Measurements from ENCODE around the gene MPP4.

MPP4 gene

DNA sequence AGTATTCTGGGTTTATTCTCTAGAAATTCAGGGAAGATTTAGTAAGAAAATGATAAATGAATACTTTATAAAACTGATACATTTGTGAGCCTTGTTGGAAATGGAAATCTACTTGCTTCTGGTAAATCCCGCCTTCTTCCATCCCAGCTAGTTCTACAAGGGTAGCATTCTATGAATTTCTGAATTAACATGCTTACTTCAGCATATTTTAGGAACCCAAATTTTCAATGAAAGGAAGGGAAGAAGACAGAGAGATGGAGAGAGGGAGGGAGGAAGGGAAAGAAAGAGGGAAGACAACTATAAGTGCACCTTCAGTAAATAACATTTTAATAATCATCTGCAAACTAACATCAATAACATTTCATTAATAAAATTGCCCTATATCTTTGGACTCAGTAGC lies 28.6 kb downstream of the MPP4 start:
- H3K27ac ChIP-seq (ENCODE audit: low read depth, low read length), result no peak overlapping the region
- H3K27me3 ChIP-seq (ENCODE audit: control insufficient read depth, insufficient read depth, low read length), result no peaks in the 10 kb centered on the region
- H3K36me3 ChIP-seq (ENCODE audit: control insufficient read depth, insufficient read depth, low read length), result no peaks in the 10 kb centered on the region
- H3K9ac ChIP-seq (ENCODE audit: low read length), result no peak overlapping the region
- no peak overlapping the region for H3K4me3 ChIP-seq (ENCODE audit: low read length)
- no peaks in the 10 kb centered on the region for H3K4me1 ChIP-seq (ENCODE audit: control insufficient read depth, insufficient read depth, low read length)

DNA sequence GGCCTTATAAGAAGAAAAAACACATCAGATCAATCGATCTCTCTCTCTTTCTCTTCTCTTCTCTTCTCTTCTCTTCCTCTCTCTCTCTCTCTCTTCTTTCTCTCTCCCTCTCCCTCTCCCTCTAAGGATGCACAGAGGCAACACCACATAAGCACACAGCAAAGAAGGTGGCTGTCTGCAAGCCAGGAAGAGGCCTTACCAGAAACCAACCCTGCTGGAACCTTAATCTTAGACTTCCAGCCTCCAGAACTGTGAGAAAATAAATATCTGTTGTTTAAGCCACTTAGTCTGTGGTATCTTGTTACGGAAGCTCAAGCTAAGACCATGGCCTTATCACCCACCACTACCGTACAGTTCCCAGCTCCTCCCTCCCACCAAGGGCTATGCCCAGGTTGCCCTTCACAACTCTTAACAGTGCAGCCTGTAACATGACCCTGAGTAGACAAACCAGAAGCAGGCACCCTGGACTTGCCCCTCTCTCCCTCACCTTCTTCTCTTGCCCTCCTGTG lies 30.0 kb downstream of the MPP4 start:
- Histone ChIP-seq H3K4me3 (ENCODE audit: low read length) (no peak overlapping the region), H3K4me1 (ENCODE audit: control insufficient read depth, insufficient read depth, low read length) (no peaks in the 10 kb centered on the region), H3K27ac (ENCODE audit: low read depth, low read length) (no peak overlapping the region), H3K9ac (ENCODE audit: low read length) (no peak overlapping the region), H3K36me3 (ENCODE audit: control insufficient read depth, insufficient read depth, low read length) (no peaks in the 10 kb centered on the region), H3K27me3 (ENCODE audit: control insufficient read depth, insufficient read depth, low read length) (no peaks in the 10 kb centered on the region)

DNA sequence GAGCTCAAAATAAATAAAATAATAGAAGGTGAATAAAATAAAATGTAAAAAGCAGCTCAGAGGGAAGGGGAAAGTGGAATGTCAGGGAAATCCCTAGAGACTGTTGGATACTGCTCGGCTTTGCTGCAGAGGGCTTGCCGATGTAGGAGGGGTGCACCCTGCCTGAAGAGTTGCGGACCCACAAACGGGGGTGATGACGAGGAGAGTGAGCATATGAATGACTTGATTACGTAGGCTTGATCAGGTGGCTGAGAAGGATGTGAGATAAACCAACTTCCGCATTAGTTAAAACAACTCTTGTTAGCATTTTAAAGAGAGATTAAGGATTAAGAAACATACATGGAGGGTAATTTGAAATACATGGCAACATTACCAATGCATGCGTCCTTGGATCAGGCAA lies 34.1 kb downstream of the MPP4 start:
- Histone ChIP-seq H3K4me1 (ENCODE audit: control insufficient read depth, insufficient read depth, low read length) (no peaks in the 10 kb centered on the region), H3K9ac (ENCODE audit: low read length) (no peak overlapping the region), H3K27me3 (ENCODE audit: control insufficient read depth, insufficient read depth, low read length) (no peaks in the 10 kb centered on the region), H3K27ac (ENCODE audit: low read depth, low read length) (no peak overlapping the region), H3K4me3 (ENCODE audit: low read length) (no peak overlapping the region), H3K36me3 (ENCODE audit: control insufficient read depth, insufficient read depth, low read length) (no peaks in the 10 kb centered on the region)

DNA sequence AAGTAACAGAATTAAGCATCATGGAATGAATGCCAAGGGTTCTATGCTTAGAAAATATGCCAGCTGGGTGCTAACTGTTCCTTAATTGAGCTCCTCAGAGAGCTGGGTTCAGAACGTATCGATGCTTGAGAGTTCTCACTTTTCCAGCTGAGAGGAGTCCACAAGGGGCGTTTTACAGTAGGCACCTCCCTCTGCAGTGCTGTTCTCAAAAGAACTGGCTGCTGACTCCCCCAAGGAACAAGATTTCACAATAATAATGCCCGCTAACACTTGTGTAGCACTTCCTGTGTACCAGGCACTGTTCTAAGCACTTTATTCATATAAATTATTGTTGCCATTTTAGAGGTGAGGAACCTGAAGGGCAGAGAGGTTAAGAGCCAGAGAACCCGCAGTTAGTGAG lies 37.1 kb downstream of the MPP4 start:
- Histone ChIP-seq H3K27me3 (ENCODE audit: control insufficient read depth, insufficient read depth, low read length) (no peaks in the 10 kb centered on the region), H3K4me1 (ENCODE audit: control insufficient read depth, insufficient read depth, low read length) (no peaks in the 10 kb centered on the region), H3K4me3 (ENCODE audit: low read length) (no peak overlapping the region), H3K9ac (ENCODE audit: low read length) (no peak overlapping the region), H3K36me3 (ENCODE audit: control insufficient read depth, insufficient read depth, low read length) (no peaks in the 10 kb centered on the region), H3K27ac (ENCODE audit: low read depth, low read length) (no peak overlapping the region)

DNA sequence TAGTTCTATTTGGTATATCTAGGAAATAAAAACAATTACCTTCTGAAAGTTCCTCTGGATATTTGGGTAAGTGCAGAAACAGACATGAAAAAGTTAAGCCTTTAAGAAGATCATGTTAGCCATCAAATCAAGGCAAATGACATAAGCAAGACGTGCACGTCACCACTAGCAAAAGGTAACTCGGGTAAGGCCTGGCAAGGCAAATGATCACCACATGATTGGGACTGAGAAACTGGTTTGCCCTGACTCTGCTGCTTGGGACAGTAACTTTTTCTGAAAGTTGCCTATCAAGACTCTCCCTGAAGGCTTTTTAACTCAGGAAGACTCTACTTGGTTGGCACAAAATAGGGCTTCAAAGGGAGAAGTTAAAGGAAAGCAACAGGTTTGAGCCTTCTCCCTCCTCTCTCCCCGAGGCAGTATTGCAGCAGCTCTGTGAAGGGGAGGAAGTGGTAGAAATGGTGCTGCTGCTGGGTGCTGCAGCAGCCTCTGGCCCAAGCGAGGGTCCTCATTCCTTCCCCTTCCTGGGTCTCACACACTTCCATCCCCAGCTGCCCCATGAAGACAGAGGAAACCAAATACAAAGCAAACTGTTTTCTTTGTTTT lies 38.0 kb downstream of the MPP4 start:
- H3K4me3 ChIP-seq (ENCODE audit: low read length), result no peak overlapping the region
- H3K36me3 ChIP-seq (ENCODE audit: control insufficient read depth, insufficient read depth, low read length), result no peaks in the 10 kb centered on the region
- H3K27ac ChIP-seq (ENCODE audit: low read depth, low read length), result no peak overlapping the region
- H3K9ac ChIP-seq (ENCODE audit: low read length), result no peak overlapping the region
- no peaks in the 10 kb centered on the region for H3K27me3 ChIP-seq (ENCODE audit: control insufficient read depth, insufficient read depth, low read length)
- no peaks in the 10 kb centered on the region for H3K4me1 ChIP-seq (ENCODE audit: control insufficient read depth, insufficient read depth, low read length)

DNA sequence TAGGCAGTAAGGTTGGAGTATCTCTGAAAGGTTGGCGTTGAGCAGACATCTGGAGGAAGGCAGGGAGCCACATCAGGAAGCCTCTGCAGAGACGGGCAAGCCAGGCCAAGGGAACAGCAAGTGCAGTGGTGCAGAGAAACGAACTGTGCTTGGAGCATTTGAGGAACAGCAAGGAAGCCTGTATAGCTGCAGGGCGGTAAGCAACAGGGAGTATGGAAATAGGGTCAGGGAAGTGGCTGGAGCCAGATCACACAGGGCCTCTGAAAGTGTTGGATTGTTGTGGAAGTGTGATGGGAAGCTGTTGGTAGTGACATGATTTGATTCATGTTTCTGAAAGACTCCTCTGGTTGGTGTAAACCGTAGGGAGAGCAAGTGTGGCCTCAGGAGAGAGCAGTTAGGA lies 41.7 kb downstream of the MPP4 start:
- Histone ChIP-seq H3K9ac (ENCODE audit: low read length) (no peak overlapping the region), H3K4me1 (ENCODE audit: control insufficient read depth, insufficient read depth, low read length) (no peaks in the 10 kb centered on the region), H3K4me3 (ENCODE audit: low read length) (no peak overlapping the region), H3K27ac (ENCODE audit: low read depth, low read length) (no peak overlapping the region), H3K36me3 (ENCODE audit: control insufficient read depth, insufficient read depth, low read length) (no peaks in the 10 kb centered on the region), H3K27me3 (ENCODE audit: control insufficient read depth, insufficient read depth, low read length) (no peaks in the 10 kb centered on the region)

DNA sequence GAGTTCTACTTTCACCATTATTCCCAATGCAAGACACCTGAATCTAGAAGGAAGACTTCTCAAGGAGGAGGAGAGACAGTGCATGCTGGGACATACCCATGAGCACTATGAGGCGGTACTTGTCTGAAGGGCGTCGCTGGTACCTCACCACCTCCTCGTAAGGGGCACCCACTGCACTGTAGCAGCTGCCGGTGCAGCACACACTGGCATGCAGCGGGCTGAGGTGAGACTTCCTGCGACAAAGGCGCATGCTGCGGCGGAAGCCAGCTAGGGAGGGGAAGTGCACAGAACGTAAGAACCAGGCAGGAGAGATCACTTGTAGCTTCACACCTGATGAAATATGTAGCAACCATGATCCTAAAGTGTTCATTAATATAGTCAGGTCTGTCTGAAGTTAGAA lies 42.3 kb downstream of the MPP4 start:
- H3K27me3 ChIP-seq (ENCODE audit: control insufficient read depth, insufficient read depth, low read length), result no peaks in the 10 kb centered on the region
- no peaks in the 10 kb centered on the region for H3K36me3 ChIP-seq (ENCODE audit: control insufficient read depth, insufficient read depth, low read length)
- no peak overlapping the region for H3K4me3 ChIP-seq (ENCODE audit: low read length)
- H3K9ac ChIP-seq (ENCODE audit: low read length), result no peak overlapping the region
- no peaks in the 10 kb centered on the region for H3K4me1 ChIP-seq (ENCODE audit: control insufficient read depth, insufficient read depth, low read length)
- H3K27ac ChIP-seq (ENCODE audit: low read depth, low read length), result no peak overlapping the region

DNA sequence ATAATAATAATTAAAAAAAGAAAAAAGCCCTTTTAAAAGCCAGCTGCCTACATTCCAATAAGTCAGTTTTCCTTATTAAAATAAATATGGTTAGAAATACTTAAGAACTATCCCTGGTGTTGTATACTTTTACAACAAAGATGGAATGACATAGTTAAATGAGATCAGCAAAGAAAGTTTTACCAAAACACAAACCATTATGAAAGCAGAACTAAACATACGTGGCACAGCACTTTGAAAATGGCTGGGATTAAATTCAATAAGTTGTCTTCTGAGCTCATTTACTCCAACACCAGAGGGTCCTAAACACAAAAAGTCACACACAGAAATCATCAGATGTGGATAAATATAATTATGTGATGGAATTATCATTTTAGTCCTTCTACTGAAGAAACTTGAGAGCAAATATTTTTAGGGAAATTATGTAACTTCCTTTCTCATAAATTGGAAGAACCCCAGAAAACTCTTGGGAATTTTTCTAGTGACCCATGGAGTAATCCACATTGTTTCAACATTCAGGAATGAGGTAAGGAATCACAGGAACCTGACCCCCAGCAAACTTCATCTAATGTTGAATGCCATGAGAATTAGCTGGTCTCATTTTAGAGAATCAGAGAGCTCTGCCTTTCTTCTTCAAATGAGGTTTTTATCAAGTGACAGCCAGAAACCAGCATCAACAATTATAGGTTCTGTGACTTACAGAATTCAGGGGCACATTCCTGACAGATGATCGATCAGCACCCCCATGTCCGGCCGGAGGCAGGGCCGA lies 43.6 kb downstream of the MPP4 start:
- H3K4me3 ChIP-seq (ENCODE audit: low read length), result no peak overlapping the region
- H3K27me3 ChIP-seq (ENCODE audit: control insufficient read depth, insufficient read depth, low read length), result no peaks in the 10 kb centered on the region
- H3K27ac ChIP-seq (ENCODE audit: low read depth, low read length), result no peak overlapping the region
- H3K4me1 ChIP-seq (ENCODE audit: control insufficient read depth, insufficient read depth, low read length), result no peaks in the 10 kb centered on the region
- no peaks in the 10 kb centered on the region for H3K36me3 ChIP-seq (ENCODE audit: control insufficient read depth, insufficient read depth, low read length)
- no peak overlapping the region for H3K9ac ChIP-seq (ENCODE audit: low read length)

DNA sequence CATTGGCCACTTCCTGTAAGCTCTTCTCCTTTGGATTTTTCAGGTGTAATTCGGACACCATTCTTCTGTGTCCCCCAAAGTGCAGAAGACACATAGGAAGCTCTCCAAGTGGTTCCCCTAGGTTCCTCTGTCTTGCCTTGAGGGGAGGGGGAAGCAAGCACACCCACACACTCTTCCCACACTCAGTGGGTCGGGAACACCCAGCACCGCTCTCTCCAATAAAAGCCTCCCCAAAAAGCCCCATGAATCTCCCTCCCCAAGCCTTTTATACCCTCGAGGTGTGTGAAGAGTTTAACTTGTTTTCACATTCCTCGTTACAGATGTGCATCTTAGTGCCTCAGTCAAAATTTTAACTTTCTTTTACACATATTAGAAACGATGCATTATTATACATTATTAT lies 45.2 kb downstream of the MPP4 start:
- Histone ChIP-seq H3K9ac (ENCODE audit: low read length) (no peak overlapping the region), H3K27me3 (ENCODE audit: control insufficient read depth, insufficient read depth, low read length) (no peaks in the 10 kb centered on the region), H3K4me3 (ENCODE audit: low read length) (no peak overlapping the region), H3K36me3 (ENCODE audit: control insufficient read depth, insufficient read depth, low read length) (no peaks in the 10 kb centered on the region), H3K4me1 (ENCODE audit: control insufficient read depth, insufficient read depth, low read length) (no peaks in the 10 kb centered on the region), H3K27ac (ENCODE audit: low read depth, low read length) (no peak overlapping the region)

DNA sequence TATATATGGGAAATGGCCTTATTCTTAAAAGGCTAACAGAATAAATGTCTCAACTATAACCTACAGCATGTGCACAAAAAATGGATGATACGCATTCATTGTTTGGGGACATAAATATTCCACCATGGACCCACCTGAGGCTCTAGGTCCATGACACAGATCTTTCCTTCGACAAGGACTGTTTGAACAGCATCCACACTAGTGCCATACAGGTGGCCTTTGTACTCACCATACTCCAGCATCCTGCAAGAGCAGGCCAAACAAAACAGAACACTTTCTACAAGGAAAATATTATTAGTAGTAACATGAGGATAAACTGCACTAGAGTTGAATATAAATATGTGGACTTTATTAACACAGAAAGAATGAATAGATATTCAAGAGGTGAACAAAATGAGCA lies 49.0 kb downstream of the MPP4 start:
- Histone ChIP-seq H3K4me1 (ENCODE audit: control insufficient read depth, insufficient read depth, low read length) (no peaks in the 10 kb centered on the region), H3K27ac (ENCODE audit: low read depth, low read length) (no peak overlapping the region), H3K9ac (ENCODE audit: low read length) (no peak overlapping the region), H3K27me3 (ENCODE audit: control insufficient read depth, insufficient read depth, low read length) (no peaks in the 10 kb centered on the region), H3K4me3 (ENCODE audit: low read length) (no peak overlapping the region), H3K36me3 (ENCODE audit: control insufficient read depth, insufficient read depth, low read length) (no peaks in the 10 kb centered on the region)

DNA sequence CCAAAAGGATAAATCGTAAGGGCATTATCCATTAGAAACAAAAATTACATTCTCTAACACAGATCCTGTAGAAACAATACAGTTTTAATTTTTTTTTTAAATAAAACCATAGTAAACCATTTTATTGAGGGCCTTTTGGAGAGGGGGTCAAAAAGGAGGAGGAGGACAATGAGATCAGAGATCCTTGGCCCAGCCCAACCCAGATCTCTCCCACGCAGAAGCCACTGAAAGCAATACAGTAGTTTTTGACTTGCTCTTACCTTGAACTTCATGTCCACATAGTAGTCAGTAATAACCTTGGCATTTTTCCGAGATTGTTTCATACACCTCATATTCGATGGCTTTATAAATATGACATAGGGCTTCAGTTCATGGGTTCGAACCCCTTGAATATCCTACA lies 51.0 kb downstream of the MPP4 start:
- Histone ChIP-seq H3K4me3 (ENCODE audit: low read length) (no peak overlapping the region), H3K9ac (ENCODE audit: low read length) (no peak overlapping the region), H3K27ac (ENCODE audit: low read depth, low read length) (no peak overlapping the region), H3K4me1 (ENCODE audit: control insufficient read depth, insufficient read depth, low read length) (no peaks in the 10 kb centered on the region), H3K36me3 (ENCODE audit: control insufficient read depth, insufficient read depth, low read length) (no peaks in the 10 kb centered on the region), H3K27me3 (ENCODE audit: control insufficient read depth, insufficient read depth, low read length) (no peaks in the 10 kb centered on the region)

DNA sequence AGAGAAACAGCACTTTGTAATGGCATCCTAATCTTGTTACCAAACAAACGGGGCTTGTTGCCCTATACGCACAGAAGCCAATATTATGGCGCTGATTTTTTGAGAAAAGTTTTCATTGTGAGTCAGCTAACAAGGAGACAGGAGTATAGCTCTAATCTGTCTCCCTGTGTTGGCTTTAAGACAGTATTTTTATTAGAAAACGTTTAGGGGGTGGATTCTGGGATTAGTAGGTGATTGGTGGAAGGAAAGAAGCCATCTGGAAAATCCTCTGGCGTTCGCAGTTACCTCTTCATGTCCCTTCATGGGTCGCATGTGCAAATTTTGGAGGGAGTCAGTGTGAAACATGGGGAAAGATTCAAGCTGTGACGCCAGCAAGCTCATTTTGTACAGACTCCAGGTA lies 54.4 kb downstream of the MPP4 start:
- H3K27me3 ChIP-seq (ENCODE audit: control insufficient read depth, insufficient read depth, low read length), result no peaks in the 10 kb centered on the region
- H3K4me3 ChIP-seq (ENCODE audit: low read length), result peak overlapping the region; percentile 99
- no peaks in the 10 kb centered on the region for H3K36me3 ChIP-seq (ENCODE audit: control insufficient read depth, insufficient read depth, low read length)
- H3K4me1 ChIP-seq (ENCODE audit: control insufficient read depth, insufficient read depth, low read length), result no peaks in the 10 kb centered on the region
- H3K27ac ChIP-seq (ENCODE audit: low read depth, low read length), result peak overlapping the region; percentile 94
- no peak overlapping the region for H3K9ac ChIP-seq (ENCODE audit: low read length)
